Measurements from ENCODE around the gene SH2D5. TPM values are rescaled to one million over a fixed set of nuclear protein-coding genes. Genes with fewer than 3 reads are reported as not detected.
A peak's percentile ranks its signal among the peaks of the same experiment; 100 is the strongest.

The SH2D5 gene
- total RNA-seq (2014; rRNA removed; shearing (Covaris generic)), result 8.4 and 10.7 TPM in 2 replicates

DNA sequence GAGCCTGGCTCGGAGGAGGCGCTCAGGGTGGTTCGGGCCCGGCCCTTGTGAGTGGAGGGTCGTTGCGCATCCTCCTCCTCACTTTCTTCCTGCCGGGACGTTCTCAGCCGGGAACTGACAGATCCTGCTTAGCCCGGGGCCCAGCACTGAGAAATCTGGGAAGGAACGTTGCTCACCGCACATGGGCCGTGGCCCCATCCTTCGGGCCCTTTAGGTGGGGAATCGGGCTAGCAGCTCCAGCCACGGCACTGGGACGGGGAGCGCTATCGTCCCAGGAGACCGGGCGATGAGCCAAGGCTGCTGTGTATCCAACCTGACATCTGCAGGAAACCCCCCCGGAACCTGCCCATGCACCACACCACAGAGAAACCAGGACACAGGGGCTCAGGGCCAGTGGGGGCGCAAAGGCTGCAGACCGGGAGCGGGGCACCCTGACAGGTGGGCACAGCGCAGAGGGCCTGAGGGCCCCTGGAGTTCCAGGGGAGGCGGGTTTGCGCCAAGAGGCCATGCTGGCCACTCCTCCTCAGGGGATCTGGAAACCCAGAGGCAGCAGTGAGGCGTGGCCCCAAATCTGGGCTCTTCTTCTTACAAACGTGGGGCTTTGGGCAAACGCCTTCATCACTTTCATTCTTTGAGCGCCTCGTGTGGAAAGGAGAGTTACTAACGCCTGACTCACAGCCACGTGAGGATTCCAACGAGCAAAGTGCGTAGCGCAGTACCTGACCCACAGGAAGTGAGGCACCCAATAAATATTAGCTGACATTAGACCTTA is at the start of gene SH2D5:
Gene SH2D5, minus strand, starts transcription at position 116 of the 772 bp plus-strand sequence. CDS start 4,659 bp downstream, outside the sequence.
- H3K36me3 ChIP-seq, result peaks cover 6% of the 10 kb centered on the region; the same call in 1 of the 2 replicates
- no peaks in the 10 kb centered on the region for H3K9me3 ChIP-seq (replicated peaks)
- H3K4me3 ChIP-seq, result peak within 1 kb of the TSS; percentile 58
- peak; percentile 87 to 94 for DNase-seq
- peaks cover 10% of the 10 kb centered on the region for H3K27me3 ChIP-seq
- H3K4me1 ChIP-seq, result peaks cover 8% of the 10 kb centered on the region; the same call in 1 of the 2 replicates
- H3K27ac ChIP-seq, result no peak within 1 kb of the TSS

DNA sequence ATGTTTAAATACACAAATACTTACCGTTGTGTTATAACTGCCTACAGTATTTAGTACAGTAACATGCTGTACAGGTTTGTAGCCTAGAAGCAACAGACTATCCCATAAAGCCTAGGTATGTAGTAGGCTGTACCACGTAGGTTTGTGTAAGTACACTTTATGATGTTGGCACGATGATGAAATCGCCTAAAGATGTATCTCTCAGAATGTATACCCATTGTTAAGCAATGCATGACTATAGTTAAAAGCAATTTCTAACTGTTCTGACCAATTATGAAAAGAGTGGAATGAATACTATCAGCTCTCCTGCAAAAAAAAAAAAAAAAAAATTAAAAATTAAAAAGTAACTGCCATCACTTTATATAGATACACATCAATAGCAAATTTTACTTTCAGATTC is 43.2 kb upstream of the SH2D5 start:
- Histone ChIP-seq H3K27me3 (no peaks in the 10 kb centered on the region), H3K9me3 (replicated peaks) (no peaks in the 10 kb centered on the region), H3K4me3 (no peak overlapping the region), H3K36me3 (peaks cover 95% of the 10 kb centered on the region), H3K4me1 (no peaks in the 10 kb centered on the region; the same call in 1 of the 2 replicates), H3K27ac (no peak overlapping the region)
- no peak for DNase-seq

- Histone ChIP-seq H3K4me3 (no peak overlapping the region), H3K27me3 (no peaks in the 10 kb centered on the region), H3K4me1 (no peaks in the 10 kb centered on the region), H3K36me3 (peaks cover 97% of the 10 kb centered on the region), H3K9me3 (replicated peaks) (no peaks in the 10 kb centered on the region), H3K27ac (no peak overlapping the region)
- DNase-seq, result no peak
These were observed 39.3 kb upstream of the SH2D5 start for GRCh38 chr1:20771780-20772179.

GRCh38 chr1:20770314-20771087 is 38.0 kb upstream of the SH2D5 start:
- H3K36me3 ChIP-seq, result peaks cover 97% of the 10 kb centered on the region
- DNase-seq, result no peak

GRCh38 chr1:20767271-20767670 is 34.8 kb upstream of the SH2D5 start:
- Histone ChIP-seq H3K4me3 (no peak overlapping the region), H3K4me1 (no peaks in the 10 kb centered on the region), H3K27me3 (no peaks in the 10 kb centered on the region), H3K27ac (no peak overlapping the region), H3K9me3 (replicated peaks) (no peaks in the 10 kb centered on the region), H3K36me3 (peaks cover 97% of the 10 kb centered on the region)
- DNase-seq, result no peak

More at GRCh38 chr1:20770314-20771087, 38.0 kb upstream of the SH2D5 start:
- Histone ChIP-seq H3K9me3 (replicated peaks) (no peaks in the 10 kb centered on the region), H3K27ac (no peak overlapping the region), H3K4me1 (no peaks in the 10 kb centered on the region), H3K4me3 (no peak overlapping the region), H3K27me3 (no peaks in the 10 kb centered on the region)

- DNase-seq, result no peak
- Histone ChIP-seq H3K27ac (no peak overlapping the region), H3K27me3 (no peaks in the 10 kb centered on the region), H3K36me3 (peaks cover 93% of the 10 kb centered on the region), H3K9me3 (replicated peaks) (no peaks in the 10 kb centered on the region), H3K4me3 (no peak overlapping the region), H3K4me1 (no peaks in the 10 kb centered on the region)
These were observed 30.9 kb upstream of the SH2D5 start for GRCh38 chr1:20763417-20763816.

DNA sequence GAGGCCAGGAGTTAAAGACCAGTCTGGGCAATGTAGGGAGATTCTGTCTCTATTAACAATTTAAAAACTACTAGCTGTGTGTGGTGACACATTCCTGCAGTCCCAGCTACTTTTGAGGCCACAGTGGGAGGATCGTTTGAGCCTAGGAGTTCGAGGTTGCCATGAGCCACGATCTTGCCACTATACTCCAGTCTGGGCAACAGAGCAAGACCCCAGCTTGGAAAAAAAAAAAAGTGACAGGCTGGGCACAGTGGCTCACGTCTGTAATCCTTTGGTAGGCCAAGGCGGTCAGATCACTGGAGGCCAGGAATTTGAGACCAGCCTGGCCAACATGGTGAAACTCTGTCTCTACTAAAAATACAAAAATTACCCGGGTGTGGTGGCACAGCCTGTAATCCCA is 27.8 kb upstream of the SH2D5 start:
- H3K36me3 ChIP-seq, result peaks cover 81% of the 10 kb centered on the region
- no peak overlapping the region for H3K4me3 ChIP-seq

DNA sequence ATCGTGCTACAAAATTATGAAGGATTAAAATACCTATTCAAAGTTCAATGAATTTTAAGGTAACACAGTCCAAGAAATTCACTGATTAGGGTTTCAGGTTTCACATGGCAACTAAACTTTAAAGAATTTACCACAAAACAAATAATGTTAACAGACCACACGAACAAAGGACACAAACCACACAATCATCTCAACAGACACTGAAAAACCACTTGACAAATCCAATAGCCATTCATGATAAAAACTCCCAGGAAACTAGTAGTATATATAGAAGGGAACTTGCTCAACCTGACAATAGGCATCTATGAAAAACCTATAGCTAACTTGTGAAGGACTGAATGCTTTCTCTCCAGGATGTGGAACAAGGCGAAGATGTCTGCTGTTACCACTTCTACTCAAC is 21.1 kb upstream of the SH2D5 start:
- Histone ChIP-seq H3K27ac (no peak overlapping the region), H3K9me3 (replicated peaks) (no peaks in the 10 kb centered on the region), H3K27me3 (no peaks in the 10 kb centered on the region), H3K4me3 (no peak overlapping the region), H3K36me3 (peaks cover 59% of the 10 kb centered on the region), H3K4me1 (no peaks in the 10 kb centered on the region)
- DNase-seq, result no peak

More for the DNA sequence above, 27.8 kb upstream of the SH2D5 start:
- Histone ChIP-seq H3K27ac (no peak overlapping the region), H3K9me3 (replicated peaks) (no peaks in the 10 kb centered on the region), H3K4me1 (no peaks in the 10 kb centered on the region), H3K27me3 (no peaks in the 10 kb centered on the region)
- no peak for DNase-seq

GRCh38 chr1:20751462-20751990 is 19.0 kb upstream of the SH2D5 start:
- peaks cover 73% of the 10 kb centered on the region for H3K36me3 ChIP-seq
- DNase-seq, result no peak
- H3K9me3 ChIP-seq (replicated peaks), result no peaks in the 10 kb centered on the region
- H3K27me3 ChIP-seq, result no peaks in the 10 kb centered on the region
- H3K4me3 ChIP-seq, result no peak overlapping the region
- no peak overlapping the region for H3K27ac ChIP-seq
- H3K4me1 ChIP-seq, result no peaks in the 10 kb centered on the region

GRCh38 chr1:20742671-20743070 is 10.2 kb upstream of the SH2D5 start:
- H3K9me3 ChIP-seq (replicated peaks), result no peaks in the 10 kb centered on the region
- H3K27me3 ChIP-seq, result no peaks in the 10 kb centered on the region
- H3K4me1 ChIP-seq, result no peaks in the 10 kb centered on the region
- peaks cover 85% of the 10 kb centered on the region for H3K36me3 ChIP-seq
- DNase-seq, result no peak
- H3K4me3 ChIP-seq, result no peak overlapping the region
- H3K27ac ChIP-seq, result no peak overlapping the region

DNA sequence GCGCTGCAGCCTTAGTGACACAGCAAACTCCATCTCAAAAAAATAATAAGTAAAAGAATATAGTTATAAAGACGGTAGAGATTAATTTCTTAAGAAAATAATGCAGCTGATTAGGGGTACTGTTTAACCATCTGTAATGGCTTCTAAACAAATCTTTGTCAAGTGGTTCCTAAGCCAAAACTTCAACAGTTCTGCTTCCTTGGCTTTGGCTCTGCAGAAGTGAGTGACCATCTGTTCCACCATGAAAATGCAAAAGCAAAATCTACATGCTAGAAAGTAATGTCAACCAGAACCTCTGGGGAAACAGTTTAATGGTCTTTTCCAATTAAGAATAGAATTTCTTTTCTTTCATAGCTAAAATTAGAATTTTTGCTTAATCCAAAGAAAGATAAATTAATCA is 8.3 kb upstream of the SH2D5 start:
- H3K9me3 ChIP-seq (replicated peaks), result no peaks in the 10 kb centered on the region
- no peak for DNase-seq
- no peaks in the 10 kb centered on the region for H3K27me3 ChIP-seq
- peaks cover 71% of the 10 kb centered on the region for H3K36me3 ChIP-seq
- H3K4me3 ChIP-seq, result no peak overlapping the region
- no peak overlapping the region for H3K27ac ChIP-seq
- no peaks in the 10 kb centered on the region for H3K4me1 ChIP-seq

DNA sequence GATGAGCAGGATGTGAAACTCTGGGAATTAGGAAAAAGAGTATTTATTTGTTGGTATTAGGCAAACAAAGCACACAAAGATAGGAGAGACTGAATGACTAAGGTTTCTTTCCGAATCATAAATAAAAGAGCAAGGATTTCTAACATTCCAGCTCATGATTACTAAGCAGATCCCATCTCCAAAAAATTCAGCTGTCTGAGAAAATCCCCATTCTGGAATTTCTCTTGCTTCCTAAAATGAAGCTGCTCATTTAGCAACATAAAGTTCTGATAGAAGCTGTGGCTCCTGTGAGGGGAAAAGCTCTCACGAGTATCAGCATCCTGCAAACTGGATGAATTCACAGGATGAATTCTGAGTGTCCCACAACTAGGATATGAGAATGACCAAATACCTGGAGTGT is 6.7 kb upstream of the SH2D5 start:
- H3K27ac ChIP-seq, result no peak overlapping the region
- peaks cover 55% of the 10 kb centered on the region for H3K36me3 ChIP-seq
- H3K4me1 ChIP-seq, result no peaks in the 10 kb centered on the region
- no peak for DNase-seq
- H3K4me3 ChIP-seq, result no peak overlapping the region
- no peaks in the 10 kb centered on the region for H3K9me3 ChIP-seq (replicated peaks)
- H3K27me3 ChIP-seq, result no peaks in the 10 kb centered on the region

DNA sequence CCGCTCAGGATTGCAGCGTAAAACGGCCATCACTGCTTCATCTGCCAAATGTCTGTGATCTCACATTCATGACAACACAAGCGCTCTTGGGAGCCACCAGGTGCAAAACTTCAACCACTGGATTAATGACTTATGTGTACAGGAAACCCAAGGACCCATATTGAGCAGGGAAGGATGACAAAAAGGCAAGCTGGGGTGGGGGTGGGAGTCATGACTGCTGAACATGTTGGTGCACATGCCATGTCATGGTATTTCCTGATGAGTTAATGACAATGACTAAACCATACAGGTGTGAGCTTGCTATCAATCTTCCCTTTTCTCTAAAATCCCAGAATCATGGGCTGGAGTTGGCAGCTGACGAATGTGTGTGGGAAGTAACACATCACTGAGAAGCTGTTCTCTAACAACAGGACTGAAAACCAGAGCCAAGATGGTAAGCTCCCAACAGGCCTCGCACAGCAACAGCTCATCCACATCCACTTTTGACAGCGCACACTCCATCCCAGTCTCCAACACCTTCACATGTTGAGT is 3.1 kb upstream of the SH2D5 start:
- Histone ChIP-seq H3K4me3 (no peak overlapping the region), H3K9me3 (replicated peaks) (no peaks in the 10 kb centered on the region), H3K27ac (no peak overlapping the region), H3K36me3 (peaks cover 19% of the 10 kb centered on the region), H3K27me3 (peaks cover 7% of the 10 kb centered on the region), H3K4me1 (peaks cover 8% of the 10 kb centered on the region; the same call in 1 of the 2 replicates)
- DNase-seq, result no peak

- H3K9me3 ChIP-seq (replicated peaks), result no peaks in the 10 kb centered on the region
- H3K36me3 ChIP-seq, result peaks cover 7% of the 10 kb centered on the region; the same call in 1 of the 2 replicates
- peaks cover 10% of the 10 kb centered on the region for H3K27me3 ChIP-seq
- no peak overlapping the region for H3K27ac ChIP-seq
- DNase-seq, result no peak
- peaks cover 8% of the 10 kb centered on the region; the same call in 1 of the 2 replicates for H3K4me1 ChIP-seq
- peak overlapping the region; percentile 58 for H3K4me3 ChIP-seq
These were observed 965 bp upstream of the SH2D5 start for GRCh38 chr1:20733360-20733975.

Measured in SJCRH30 (cell line).